ENCODE data around the gene SLC22A9.
"Not testable (repeated sequence)": the region's sequence is repeated elsewhere in the genome, so short reads cannot be mapped to it uniquely, and the experiment has no call there.

The SLC22A9 gene

DNA sequence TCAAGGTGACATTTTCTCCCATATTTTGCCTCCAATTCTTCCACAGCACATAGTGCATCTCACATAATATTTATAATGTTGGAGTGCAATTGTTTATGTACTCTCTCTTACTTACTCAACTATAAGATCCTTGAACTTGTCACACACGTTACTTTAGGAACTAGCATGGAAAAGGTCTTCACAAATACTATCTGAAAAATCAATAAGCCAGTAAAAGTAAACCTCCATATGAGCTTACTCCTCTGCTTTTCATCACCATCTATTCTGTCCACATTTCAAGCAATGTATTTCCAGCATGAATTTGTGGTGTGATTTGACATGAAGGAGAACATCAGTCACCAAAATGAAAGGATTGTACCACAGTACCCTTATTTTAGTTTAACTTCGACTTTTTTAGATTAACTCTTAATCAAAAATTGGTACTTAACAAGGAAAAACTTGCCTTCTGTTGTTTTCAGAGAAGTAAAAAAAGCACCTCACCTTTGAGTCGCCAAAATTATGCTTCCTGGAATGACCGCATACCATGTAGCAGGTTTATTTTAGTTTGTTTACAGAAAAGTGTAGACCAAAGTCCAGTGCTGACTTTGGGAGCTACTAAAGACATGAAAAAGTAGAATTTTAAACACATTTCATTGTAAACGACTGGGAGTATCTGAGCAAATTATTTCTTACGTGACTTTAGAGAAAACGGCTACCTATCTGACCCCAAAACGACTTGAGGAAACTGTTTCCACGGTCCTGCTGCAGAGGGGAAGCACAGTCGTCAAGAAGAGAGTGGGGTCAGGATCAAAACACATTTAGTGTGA, at the start of gene SLC22A9:
SLC22A9 (plus strand) TSS at position 621 of the 806 bp plus-strand sequence. CDS start 272 bp downstream, outside the sequence.
- DNase-seq = no peak

- no peak for DNase-seq
Measured at GRCh38 chr11:63321723-63322122, 47.9 kb upstream of the SLC22A9 start.

DNA sequence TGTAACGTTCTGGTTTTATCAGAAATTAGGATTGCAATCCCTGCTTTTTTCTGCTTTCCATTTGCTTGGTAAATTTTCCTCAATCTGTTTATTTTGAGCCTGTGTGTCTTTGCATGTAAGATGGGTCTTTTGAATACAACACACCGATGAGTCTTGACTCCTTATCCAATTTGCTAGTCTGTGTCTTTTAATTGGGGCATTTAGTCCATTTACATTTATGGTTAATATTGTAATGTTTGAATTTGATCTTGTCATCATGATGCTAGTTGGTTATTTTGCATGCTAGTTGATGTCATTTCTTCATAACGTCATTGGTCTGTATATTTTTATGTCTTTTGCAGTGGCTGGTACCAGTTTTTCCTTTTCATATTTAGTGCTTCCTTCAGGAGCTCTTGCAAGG, 34.5 kb upstream of the SLC22A9 start:
- not testable (repeated sequence) for DNase-seq

DNA sequence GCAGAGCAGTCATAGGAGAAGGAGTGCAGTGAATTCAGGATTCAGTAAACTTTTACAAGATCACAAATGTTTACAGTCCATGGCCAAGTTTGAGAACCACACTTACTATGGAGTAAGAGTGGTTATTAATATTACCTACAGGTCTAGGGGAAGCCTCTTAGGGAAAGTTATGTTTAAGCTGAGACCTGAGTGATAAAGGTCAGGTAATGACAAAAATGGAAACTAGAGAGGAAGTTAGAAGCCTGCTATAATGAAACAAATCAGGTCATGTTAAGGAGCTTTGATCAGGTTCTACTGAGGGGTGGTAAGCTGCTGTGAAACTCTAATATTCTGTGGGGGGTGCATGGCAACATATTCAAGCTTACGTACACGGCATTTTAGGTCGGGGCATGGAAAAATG, 32.5 kb upstream of the SLC22A9 start:
- DNase-seq = no peak

GRCh38 chr11:63343130-63343529, 26.5 kb upstream of the SLC22A9 start:
- no peak for DNase-seq

DNA sequence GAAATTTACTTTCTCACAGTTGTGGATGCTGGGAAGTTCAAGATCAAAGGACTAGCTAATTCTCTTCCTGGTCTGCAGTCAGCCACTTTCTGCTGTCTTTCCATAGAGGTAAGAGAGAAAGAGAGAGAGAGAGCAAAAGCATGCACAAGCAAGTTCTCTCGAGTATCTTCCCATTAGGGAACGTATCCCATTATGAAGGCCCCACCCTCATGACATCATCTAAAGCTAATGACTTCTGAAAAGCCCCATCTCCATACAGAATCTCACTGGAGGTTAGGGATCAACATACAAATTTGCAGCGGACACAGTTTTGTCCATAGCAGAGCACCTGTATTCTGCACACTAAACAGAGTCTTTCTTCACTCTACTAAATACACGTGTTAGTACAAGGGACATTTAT, 17.4 kb upstream of the SLC22A9 start:
- DNase-seq = no peak

DNA sequence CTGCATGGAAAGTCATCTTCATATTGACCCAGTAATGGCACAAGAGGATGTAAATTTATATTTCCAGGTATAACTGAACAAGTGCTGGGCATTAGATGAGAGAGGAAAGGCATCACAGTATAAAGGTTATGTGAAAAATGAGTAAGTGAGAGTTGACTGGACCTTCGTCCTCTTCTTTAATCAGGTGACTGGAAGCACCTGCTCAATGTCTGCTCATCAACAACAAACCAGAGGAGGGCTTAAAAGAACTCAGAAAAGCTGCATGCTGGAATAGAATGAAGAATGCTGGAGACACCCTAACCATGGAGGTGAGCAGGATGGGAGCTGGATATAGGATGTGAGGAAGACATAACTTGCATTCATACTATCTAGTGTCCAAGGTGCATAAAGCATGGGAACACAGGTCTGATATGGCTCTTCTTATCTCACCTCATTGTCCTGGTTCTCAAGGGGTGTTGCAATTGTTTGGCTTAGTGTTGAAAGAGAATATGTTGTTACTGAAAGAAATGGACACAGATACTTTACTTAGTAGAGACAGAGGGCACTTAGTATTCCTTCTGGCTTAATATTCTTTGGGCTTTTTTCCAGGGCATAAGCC, 7.3 kb upstream of the SLC22A9 start:
- DNase-seq = no peak

DNA sequence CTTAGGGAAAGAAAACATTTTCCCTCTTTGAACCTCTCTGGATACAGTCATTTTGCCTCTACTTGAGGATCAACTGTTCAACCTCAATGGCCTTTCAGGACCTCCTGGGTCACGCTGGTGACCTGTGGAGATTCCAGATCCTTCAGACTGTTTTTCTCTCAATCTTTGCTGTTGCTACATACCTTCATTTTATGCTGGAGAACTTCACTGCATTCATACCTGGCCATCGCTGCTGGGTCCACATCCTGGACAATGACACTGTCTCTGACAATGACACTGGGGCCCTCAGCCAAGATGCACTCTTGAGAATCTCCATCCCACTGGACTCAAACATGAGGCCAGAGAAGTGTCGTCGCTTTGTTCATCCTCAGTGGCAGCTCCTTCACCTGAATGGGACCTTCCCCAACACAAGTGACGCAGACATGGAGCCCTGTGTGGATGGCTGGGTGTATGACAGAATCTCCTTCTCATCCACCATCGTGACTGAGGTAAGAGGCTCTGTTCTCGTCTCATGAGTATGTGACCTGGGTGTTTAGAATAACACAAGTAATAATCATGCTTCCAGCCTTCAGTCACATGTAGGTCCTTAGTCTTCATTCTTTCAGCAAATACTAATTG, 495 bp downstream of the SLC22A9 start:
- no peak for DNase-seq

- DNase-seq = no peak
Measured at GRCh38 chr11:63371396-63371795, 1.8 kb downstream of the SLC22A9 start.

- no peak for DNase-seq
Measured at GRCh38 chr11:63375434-63375833, 5.8 kb downstream of the SLC22A9 start.

DNA sequence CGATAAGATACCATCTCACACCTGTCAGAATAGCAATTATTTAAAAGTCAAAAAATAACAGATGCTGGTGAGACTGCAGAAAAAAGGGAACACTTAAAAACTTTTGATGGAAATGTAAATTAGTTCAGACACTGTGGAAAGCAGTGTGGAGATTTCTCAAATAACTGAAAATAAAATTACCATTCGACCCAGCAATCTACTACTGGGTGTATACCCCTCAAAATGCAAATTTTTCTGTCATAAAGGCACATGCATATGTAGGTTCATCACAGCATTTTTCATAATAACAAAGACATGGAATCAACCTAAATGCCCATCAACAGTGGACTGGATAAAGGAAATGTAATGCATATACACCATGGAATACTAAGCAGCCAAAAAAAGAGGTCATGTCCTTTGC, 10.5 kb downstream of the SLC22A9 start:
- no peak for DNase-seq

- no peak for DNase-seq
Measured at GRCh38 chr11:63395697-63396096, 26.1 kb downstream of the SLC22A9 start.

DNA sequence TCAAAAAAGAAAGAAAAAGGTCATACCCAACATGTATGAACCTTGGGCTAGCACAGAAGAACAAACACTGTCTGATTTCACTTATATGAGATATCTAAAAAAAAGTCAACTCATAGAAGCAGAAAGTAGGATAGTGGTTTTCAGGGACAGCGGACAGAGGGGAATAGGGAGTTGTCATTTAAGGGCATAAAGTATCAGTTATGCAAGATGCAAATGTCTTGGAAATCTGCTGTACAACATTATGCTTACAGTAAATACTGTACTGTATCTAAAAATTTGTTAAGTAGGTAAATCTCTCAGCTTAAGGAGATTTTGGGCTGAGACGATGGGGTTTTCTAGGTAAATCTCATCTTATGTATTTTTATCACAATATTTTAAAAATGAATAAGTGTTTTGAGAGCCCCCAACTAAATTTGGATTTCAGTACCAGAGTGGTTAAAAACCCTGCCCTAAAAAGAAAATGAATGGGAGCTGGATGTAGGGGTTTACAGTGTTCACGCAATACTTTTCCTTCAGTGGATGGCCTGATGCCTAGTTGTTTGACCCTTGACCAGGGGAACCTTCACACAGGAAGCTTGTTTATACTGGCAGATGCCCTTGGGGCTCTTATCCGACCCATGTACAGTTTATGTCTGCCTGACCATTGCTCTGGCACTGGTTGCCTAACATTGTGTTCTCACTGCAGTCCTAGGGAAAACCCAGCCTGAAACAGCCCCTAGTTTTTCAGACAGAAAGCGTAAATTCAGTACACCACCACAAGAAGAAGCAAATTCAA, 34.8 kb downstream of the SLC22A9 start:
- DNase-seq = no peak

- DNase-seq = no peak
Measured at GRCh38 chr11:63405114-63405513, 35.5 kb downstream of the SLC22A9 start.

- DNase-seq = no peak
Measured at GRCh38 chr11:63406458-63406857, 36.9 kb downstream of the SLC22A9 start.

- DNase-seq = no peak
Measured at GRCh38 chr11:63417174-63417852, 47.7 kb downstream of the SLC22A9 start.

- DNase-seq = no peak
Measured at GRCh38 chr11:63427971-63428508, 58.5 kb downstream of the SLC22A9 start.

DNA sequence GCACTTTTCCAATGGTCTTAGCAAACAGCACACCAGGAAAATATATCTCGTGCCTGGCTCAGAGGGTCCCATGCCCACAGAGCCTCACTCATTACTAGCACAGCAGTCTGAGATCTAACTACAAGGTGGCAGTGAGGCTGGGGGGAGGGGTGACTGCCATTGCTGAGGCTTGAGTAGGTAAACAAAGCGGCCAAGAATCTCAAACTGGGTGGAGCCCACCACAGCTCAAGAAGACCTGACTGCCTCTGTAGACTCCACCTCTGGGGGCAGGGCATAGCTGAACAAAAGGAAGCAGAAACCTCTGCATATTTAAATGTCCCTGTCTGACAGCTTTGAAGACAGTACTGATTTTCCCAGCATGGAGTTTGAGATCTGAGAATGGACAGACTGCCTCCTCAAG, 61.1 kb downstream of the SLC22A9 start:
- DNase-seq = not testable (repeated sequence)

GRCh38 chr11:63435351-63435750, 65.8 kb downstream of the SLC22A9 start:
- not testable (repeated sequence) for DNase-seq

- not testable (repeated sequence) for DNase-seq
Measured at GRCh38 chr11:63435831-63436230, 66.2 kb downstream of the SLC22A9 start.

GRCh38 chr11:63443714-63444113, 74.1 kb downstream of the SLC22A9 start:
- DNase-seq = peak; percentile 2

DNA sequence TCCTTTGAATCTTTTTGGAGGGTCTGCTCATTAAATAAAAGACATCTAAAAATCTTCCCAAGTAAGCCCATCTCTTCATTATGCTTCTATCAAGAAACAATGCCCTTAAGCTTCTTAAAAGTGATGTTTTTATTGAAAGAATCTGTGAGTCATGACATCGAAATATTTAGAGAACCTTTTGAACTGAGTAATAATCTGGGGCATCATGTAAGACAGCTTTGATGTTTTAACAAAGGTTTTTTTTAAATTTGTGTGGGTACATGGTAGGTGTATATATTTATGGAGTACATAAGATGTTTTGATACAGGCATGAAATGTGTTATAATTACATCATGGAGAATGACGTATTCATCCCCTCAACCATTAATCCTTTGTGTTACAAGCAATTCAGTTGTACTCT, 74.6 kb downstream of the SLC22A9 start:
- DNase-seq = no peak

Measured in activated CD4-positive, alpha-beta T cell treated with anti-CD3 and anti-CD28 coated beads, Interleukin-2, Interleukin-6, amounts not matched to agents 100 ng/mL and 50 ng/mL, durations not matched to agents 16 hours and 8 hours (primary cell).